HG03196 (cell line): ENCODE data around the gene MED15.
"Not testable (repeated sequence)": the region's sequence is repeated elsewhere in the genome, so short reads cannot be mapped to it uniquely, and the experiment has no call there.

Experiments
- ATAC-seq: cut with Tn5 transposase; IDR thresholded peaks from one replicate; pipeline ENCODE4 v1.9.1; 2021; ENCODE audit not compliant: unreplicated experiment

Gene MED15

DNA sequence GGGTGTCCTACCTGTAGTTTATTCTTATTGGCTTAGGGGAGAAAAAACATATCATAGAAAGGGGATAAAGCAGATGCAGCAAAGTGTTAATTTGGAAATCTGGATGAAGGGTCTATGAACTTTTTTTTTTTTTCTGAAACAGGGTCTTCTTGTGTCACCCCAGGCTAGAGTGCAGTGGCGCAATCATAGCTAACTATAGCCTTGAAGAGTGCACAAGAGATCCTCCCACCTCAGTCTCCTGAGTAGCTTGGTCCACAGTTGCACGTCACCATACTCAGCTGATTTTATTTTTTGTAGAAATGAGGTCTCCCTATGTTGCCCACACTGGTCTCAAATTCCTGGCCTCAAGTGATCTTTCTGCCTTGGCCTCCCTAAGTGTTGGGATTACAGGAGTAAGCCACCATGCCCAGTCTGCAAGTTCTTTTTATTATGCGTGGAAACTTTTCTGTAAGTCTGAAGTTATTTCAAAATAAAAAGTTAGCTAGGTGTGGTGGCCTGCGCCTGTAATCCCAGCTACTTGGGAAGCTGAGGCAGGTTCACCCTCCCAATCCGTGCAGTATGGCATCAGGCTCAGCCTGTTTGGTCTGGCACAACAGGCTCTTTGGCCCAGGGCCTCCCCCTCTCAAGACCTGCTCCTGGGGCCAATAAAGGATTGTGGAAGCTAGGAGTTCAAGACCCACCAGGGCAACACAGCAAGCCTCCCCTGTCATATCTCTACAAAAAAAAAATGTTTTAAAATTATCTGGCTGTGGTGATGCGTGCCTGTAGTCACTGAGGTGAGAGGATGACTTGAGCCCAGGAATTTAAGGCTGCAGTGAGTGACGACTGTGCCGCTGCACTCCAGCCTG lies 111.9 kb downstream of the MED15 start:
- ATAC-seq, result no peak

- not testable (repeated sequence) for ATAC-seq
Observed at GRCh38 chr22:20619893-20620194, 112.4 kb downstream of the MED15 start.

GRCh38 chr22:20621162-20621561 lies 113.8 kb downstream of the MED15 start:
- no peak for ATAC-seq

DNA sequence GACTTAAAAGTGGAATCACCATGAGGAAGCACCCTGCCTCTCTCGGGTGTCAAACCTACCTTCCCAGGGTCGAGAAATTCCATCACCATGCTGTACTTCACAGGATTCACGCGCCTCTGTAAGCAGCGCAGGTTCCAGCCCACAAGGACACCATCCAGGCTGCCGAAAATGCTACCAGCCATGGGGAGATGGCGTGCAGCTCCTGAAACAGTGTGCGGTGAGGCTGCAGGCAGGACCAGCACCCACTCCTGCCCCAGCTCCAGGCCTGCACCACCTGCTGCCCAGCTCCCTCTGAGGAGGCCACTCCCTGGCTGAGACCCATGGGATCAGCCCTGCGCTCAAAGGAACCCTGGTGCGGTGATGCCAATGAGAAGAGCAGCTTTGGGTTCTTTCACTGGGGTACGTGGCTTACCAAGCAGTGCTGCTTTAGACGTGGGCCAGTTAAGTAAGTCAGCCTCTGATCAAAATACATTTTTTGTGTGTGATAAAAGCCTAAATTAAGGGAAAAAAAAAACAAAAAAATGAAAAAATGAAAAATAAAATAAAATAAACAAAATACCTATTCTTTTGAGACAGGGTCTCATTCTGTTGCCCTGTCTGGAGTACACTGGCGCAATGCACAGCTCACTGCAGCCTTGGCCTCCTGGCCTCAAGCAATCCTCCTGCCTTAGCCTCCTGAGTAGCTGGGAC lies 115.4 kb downstream of the MED15 start:
- no peak for ATAC-seq

DNA sequence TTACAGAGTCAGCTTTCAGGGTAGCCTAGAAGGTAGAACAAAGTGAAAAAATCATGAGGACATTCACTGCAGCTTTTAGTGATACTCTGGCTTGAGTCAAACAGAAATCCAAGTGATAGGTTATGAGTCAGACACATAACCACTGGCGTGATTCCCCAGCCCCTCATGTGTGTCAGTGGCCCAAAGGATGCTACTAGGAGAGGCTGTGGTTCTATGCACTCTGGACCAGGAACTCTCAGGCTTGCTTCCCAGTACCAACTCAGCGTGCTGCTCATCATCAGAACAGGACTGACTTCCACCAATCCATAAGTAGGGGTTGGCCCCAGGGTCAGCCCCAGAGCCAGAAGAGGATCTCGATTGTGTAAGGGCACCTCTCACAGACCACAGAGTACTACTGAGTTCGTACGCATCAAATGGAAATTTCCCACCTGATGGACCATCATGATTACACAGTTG lies 116.8 kb downstream of the MED15 start:
- peak; percentile 67 for ATAC-seq

DNA sequence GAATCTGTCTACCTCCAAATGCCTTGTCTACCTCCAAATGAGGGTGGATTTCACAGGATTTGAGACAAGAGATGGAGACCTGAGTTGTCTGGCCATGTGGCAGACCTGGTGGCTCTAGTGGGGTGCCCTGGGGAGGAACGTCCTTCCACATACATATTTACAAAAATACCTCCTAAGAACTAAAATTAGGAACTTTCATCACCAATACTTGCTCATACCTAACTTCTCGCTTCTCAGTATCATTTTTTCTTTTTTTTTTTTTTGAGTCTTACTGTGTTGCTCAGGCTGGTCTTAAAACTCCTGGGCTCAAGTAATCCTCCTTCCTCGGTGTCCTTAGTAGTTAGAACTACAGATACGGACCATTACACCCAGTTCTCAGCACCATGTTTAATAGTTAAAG lies 117.9 kb downstream of the MED15 start:
- ATAC-seq, result no peak

- no peak for ATAC-seq
Observed at GRCh38 chr22:20626811-20627210, 119.4 kb downstream of the MED15 start.

GRCh38 chr22:20627432-20627831 lies 120.0 kb downstream of the MED15 start:
- no peak for ATAC-seq

DNA sequence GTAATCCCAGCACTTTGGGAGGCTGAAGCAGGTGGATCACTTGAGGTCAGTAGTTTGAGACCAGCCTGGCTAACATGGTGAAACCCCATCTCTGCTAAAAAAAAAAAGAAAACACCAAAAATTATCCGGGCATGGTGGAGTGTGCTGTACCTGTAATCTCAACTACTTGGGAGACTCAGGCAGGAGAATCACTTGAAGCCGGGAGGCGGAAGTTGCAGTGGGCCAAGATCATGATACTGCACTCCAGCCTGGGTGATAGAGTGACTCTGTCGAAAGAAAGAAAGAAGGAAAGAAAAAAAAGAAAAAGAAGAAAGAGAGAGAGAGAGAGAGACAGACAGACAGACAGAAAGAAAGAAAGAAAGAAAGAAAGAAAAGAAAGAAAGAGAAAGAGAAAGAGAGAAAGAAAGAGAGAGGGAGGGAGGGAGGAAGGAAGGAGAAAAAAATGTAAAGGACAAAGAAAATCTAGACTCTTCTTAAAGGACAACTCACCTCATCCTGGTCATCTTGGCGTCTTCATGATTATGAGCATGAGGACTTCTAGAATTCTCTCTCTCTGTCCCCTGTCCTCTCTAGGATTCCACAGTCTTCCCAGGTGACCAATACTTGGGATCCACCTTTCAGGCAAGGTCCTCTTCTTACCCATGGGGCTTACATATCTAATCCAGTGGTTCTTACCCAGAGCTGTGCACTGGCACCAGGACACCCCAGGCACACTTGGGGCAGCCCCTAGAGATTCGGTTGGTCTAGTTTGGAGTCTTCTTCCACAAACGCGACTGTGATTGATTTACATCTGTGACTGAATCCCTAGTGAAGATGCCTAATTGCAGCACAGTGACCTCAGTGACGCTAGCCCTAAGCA lies 120.9 kb downstream of the MED15 start:
- no peak for ATAC-seq

DNA sequence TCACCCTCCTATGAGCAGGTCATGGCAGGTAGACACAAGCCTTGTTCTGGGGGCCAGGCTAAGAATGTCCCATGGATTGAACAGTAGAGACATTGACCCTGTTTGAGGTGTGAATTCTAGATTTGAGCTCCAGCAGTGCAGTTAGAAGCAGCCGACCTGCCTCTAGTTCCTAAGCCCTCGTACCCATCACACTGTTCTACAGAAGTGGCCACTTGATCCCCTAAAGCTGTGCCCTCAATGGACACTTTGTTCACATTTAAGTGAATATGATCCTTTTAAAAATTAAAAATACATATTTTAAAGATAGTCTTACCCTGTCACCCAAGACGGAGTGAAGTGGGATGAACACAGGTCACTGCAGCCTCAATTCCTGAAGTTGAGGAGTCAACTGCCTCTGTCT lies 122.0 kb downstream of the MED15 start:
- no peak for ATAC-seq

- ATAC-seq, result no peak
Observed at GRCh38 chr22:20630873-20631617, 123.6 kb downstream of the MED15 start.

- ATAC-seq, result no peak
Observed at GRCh38 chr22:20632082-20632481, 124.7 kb downstream of the MED15 start.

GRCh38 chr22:20632518-20632917 lies 125.1 kb downstream of the MED15 start:
- ATAC-seq, result no peak

DNA sequence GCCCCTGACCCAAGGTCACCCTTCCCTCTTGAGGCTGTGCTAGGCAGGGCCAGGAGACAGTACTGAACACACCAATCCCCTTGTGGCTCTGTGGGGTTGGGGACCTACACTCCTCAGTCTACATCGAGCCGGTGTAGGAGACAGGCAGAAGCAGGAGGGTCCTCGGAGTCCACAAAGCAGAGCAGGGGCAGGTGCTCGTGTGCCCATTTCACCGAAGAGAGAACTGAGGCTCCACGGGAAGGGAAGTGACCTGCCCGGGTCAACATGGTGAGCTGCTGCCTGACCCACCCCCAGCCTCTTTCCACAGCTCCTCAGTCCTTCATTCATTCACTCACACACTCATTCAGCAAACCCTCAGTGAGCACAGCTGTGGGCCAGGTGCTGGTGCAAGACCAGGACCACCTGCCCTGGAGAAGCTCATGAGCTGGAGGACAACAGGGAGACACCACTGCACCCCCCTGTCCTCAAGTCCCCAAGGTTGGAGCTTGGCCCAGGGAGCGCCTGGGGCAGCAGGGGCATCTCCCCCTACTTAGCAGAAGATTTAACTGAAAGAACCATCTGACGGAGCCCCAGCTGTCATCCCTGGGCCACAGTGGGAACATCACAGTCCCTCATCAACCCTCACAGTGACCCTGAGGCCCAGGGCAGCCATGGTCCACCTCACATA lies 127.3 kb downstream of the MED15 start:
- no peak for ATAC-seq

GRCh38 chr22:20635227-20635591 lies 127.8 kb downstream of the MED15 start:
- ATAC-seq, result no peak

DNA sequence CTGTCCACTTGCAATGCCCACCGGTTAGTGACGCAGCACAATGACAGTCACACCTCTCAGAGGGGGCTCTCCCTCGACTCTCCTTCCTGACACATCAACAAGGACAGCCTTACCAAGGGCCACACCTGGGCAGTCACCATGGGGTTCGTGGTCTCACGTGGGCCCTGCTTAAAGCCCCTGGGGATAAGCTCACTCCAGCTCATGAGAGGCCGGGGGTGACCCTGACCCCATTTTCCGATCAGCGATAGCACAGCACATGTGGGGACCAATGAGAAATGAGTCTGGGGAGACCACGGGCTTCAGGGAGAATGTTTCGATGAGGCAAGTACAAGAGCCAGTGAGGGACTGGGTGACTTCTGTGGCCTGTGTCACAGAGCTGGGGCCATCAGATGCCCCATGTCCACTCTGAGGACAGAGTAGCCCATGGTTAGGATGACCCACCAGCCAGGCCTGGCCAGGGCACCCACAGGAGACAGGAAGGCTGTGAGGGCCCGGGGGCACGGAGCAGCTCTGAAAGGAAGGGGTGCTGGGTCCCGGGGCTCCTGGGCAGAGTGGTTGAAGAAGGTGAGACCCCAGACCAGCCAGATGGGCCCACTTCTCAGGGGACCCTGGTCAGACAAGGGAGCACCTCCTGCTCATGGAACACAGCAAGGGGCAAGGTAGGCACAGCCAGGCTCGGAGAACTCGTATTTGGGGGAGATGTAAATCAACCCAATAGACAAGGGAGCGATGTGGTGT lies 128.8 kb downstream of the MED15 start:
- ATAC-seq, result no peak

GRCh38 chr22:20636945-20637344 lies 129.5 kb downstream of the MED15 start:
- ATAC-seq, result no peak
